ENCODE measurements around the gene GFM1. TPM values are rescaled to one million over a fixed set of nuclear protein-coding genes. Genes with fewer than 3 reads are reported as not detected.
"Not testable (repeated sequence)": the region's sequence is repeated elsewhere in the genome, so short reads cannot be mapped to it uniquely, and the experiment has no call there.

Gene GFM1
- total and polyA plus RNA-seq, 11 donors: 15.7 to 77.7 (median 49.9) TPM

DNA sequence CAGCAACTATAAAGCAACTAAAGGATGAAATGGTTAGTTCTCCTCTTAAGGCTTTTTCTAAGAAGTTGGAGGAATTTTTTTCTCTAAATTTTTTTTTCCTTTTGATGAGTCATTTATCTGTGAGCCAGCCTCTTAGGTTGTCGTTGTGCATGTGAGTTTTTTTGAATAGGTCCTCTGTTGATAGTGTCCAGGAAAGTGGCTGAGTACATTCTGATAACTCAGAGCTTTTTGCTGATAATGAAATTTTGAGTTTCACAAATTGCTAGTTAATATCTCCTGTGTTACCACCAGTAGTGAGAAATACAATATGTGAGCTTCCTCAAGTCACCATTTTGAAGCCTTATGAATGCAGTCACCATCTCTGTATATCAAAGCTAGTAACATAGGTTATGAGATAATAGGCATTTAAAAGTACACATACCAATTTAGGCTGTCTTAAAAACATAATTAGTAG, 35.2 kb downstream of the GFM1 start:
- 27 to 35% (median 33%) methylated on average over 1 of the region's 1 CpG for WGBS, 4 donors
- no peak overlapping the region for H3K4me3 ChIP-seq
- H3K27ac ChIP-seq: no peak overlapping the region
- TF ChIP-seq POLR2A (IDR thresholded peaks at IDR 0.05): no peak
- TF ChIP-seq, protein P1, sequence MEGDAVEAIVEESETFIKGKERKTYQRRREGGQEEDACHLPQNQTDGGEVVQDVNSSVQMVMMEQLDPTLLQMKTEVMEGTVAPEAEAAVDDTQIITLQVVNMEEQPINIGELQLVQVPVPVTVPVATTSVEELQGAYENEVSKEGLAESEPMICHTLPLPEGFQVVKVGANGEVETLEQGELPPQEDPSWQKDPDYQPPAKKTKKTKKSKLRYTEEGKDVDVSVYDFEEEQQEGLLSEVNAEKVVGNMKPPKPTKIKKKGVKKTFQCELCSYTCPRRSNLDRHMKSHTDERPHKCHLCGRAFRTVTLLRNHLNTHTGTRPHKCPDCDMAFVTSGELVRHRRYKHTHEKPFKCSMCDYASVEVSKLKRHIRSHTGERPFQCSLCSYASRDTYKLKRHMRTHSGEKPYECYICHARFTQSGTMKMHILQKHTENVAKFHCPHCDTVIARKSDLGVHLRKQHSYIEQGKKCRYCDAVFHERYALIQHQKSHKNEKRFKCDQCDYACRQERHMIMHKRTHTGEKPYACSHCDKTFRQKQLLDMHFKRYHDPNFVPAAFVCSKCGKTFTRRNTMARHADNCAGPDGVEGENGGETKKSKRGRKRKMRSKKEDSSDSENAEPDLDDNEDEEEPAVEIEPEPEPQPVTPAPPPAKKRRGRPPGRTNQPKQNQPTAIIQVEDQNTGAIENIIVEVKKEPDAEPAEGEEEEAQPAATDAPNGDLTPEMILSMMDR (IDR thresholded peaks at IDR 0.05): no peak
- DNase-seq (no peak), ATAC-seq (no peak)
- intact Hi-C loops (cut with DNase I): no loop called here
- H3K36me3 ChIP-seq: peaks cover 0 to 74% (median 53%) of the 10 kb centered on the region in 9 donors
- no peaks in the 10 kb centered on the region for H3K9me3 ChIP-seq
- H3K4me1 ChIP-seq: no peaks in the 10 kb centered on the region
- H3K27me3 ChIP-seq: no peaks in the 10 kb centered on the region

DNA sequence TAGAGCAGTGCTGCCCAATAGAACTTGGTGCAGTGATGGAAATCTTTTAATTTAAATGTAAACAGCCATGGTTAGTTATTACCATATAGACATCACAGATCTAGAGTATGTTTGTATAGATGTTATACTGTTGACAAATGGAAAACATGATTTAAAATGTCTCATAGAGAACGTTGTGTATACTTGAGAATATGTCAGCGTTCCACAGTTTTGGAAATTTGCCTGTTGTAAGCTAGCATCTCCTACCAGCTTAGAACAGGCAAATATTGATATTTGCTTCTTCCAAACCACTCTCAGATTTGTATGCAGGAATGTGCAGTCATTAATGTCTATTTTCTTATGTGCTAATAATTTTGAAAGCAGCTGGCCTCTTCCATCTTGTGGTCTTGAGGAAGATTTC, 36.5 kb downstream of the GFM1 start:
- no peak overlapping the region for H3K4me3 ChIP-seq
- 84 to 90% (median 87%) methylated on average over 2 of the region's 2 CpGs for WGBS, 4 donors
- no peak for ATAC-seq
- no peak overlapping the region for H3K27ac ChIP-seq
- H3K4me1 ChIP-seq: no peaks in the 10 kb centered on the region
- intact Hi-C loops (cut with DNase I): no loop called here
- H3K9me3 ChIP-seq: no peaks in the 10 kb centered on the region
- DNase-seq: no peak
- TF ChIP-seq POLR2A (IDR thresholded peaks at IDR 0.05): no peak
- peaks cover 0 to 83% (median 63%) of the 10 kb centered on the region in 9 donors for H3K36me3 ChIP-seq
- H3K27me3 ChIP-seq: no peaks in the 10 kb centered on the region

DNA sequence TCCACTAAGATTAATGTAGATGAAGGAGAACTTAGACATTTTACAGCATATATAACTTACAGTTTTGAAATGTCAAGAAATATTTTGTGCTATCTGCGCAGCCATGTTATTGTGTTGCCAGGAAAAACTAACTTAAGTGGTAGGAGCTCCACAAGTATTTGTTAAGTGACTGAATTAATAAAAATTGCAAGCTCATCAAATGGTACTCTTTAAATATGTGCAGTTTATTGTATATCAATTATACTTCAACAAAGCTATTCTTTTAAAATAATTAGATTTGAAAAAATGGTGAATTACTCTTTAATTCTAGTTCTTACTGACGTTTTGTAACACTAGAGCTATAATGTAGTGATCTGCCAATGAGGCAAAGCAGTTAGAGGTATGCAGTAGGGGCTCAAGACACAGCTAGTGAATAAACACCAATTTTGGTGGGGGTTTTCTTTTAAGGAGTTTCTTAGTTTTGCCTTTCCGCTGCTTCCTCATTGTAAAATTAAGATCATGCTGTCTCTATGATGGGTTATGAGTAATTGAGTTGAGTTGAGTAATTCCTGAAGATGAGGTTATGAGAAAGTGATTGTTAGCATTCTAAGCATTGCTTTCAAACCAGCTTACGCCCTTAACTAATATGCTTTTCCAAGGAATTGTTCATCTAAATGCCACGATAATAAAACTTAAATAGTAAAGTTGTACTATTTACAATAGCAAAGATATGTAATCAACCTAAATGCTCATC, 39.1 kb downstream of the GFM1 start:
- WGBS, 4 donors: 89 to 98% (median 95%) methylated on average over 5 of the region's 5 CpGs
- no peak for ATAC-seq
- H3K4me3 ChIP-seq: no peak overlapping the region
- H3K27me3 ChIP-seq: no peaks in the 10 kb centered on the region
- no peak for DNase-seq
- intact Hi-C loops (cut with DNase I): no loop called here
- TF ChIP-seq POLR2A (IDR thresholded peaks at IDR 0.05): no peak
- TF ChIP-seq, protein P1 (IDR thresholded peaks at IDR 0.05): no peak
- H3K4me1 ChIP-seq: no peaks in the 10 kb centered on the region
- H3K9me3 ChIP-seq: no peaks in the 10 kb centered on the region
- no peak overlapping the region for H3K27ac ChIP-seq
- peaks cover 0 to 82% (median 43%) of the 10 kb centered on the region in 9 donors for H3K36me3 ChIP-seq

DNA sequence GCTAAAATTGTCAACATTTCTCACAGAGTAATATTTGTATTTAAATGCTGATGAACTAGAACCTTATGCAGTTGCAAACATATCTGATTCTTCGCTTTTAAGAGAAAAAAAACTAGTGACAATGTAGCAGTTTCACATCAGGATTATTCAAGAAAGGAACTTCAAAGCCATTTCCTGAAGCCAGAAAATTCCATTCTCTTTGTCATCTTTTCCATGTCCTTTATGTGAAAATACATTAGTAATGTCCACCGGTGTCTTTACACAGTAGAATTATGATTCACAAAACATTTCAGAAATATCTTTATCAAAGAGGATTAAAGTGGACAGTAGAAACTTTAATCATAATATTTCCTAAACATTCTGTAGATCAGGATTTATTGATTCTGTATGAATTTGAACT, 40.8 kb downstream of the GFM1 start:
- intact Hi-C loops (cut with DNase I): no loop called here
- 86 to 89% (median 87%) methylated on average over 2 of the region's 2 CpGs for WGBS, 4 donors
- H3K27me3 ChIP-seq: no peaks in the 10 kb centered on the region
- no peaks in the 10 kb centered on the region for H3K9me3 ChIP-seq
- no peak overlapping the region for H3K27ac ChIP-seq
- TF ChIP-seq, protein P1 (IDR thresholded peaks at IDR 0.05): no peak
- TF ChIP-seq POLR2A (IDR thresholded peaks at IDR 0.05): no peak
- ATAC-seq: no peak
- H3K36me3 ChIP-seq: peaks cover 0 to 85% (median 40%) of the 10 kb centered on the region in 9 donors
- H3K4me3 ChIP-seq: no peak overlapping the region
- no peaks in the 10 kb centered on the region for H3K4me1 ChIP-seq
- DNase-seq: no peak

DNA sequence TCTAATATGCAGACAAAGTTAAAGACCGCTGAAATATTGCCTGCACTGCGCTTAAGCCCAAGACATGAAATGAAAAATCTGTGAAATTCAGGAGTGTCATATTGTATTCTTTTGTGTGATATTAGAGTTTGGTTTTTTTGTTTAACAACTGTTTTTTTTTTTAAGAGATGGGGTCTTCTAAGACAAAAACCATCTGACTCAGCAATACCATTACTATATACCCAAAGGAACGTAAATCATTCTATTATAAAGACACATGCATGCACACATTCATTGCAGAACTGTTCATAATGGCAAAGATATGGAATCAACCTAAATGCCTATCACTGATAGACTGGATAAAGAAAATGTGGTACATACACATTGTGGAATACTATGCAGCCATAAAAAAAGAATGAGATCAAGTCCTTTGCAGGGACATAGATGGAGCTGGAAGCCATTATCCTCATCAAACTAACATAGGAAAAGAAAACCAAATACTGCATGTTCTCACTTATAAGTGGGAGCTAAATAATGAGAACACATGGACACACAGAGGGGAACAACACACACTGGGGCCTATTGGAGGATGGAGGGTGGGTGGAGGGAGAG, 49.6 kb downstream of the GFM1 start:
- H3K4me3 ChIP-seq; intact Hi-C loops (cut with DNase I); H3K9me3 ChIP-seq; H3K27me3 ChIP-seq; H3K27ac ChIP-seq; H3K4me1 ChIP-seq; DNase-seq; ATAC-seq: not testable (repeated sequence)
- peaks cover 0 to 69% (median 56%) of the 10 kb centered on the region in 9 donors for H3K36me3 ChIP-seq
- WGBS, 4 donors: 82 to 97% (median 87%) methylated on average over 3 of the region's 3 CpGs
